ENCODE measurements around the gene SIAH3. TPM values are rescaled to one million over a fixed set of nuclear protein-coding genes. Genes with fewer than 3 reads are reported as not detected.

SIAH3 gene
- total and polyA plus RNA-seq, 10 of the 15 experiments (the other 5 are each of a cell fraction or from before 2014, with no cell fraction given) = not detected

DNA sequence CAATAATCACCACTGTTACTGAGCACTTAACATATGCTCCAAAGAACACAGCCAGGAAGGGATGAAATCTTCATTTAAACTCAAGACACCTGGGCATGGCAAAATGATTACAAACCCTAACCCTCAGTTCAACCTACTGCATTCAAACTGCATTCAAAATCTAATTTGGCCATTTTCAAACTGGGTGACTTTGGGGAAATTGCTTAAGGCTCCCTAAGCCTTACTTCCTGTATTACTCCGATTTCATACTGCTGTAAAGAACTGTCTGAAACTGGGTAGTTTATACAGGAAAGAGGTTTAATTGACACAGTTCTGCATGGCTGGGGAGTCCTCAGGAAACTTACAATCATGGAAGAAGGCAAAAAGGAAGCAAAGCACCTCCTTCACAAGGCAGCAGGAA is 99.0 kb downstream of the SIAH3 start (continued):
- TF ChIP-seq, protein P1, sequence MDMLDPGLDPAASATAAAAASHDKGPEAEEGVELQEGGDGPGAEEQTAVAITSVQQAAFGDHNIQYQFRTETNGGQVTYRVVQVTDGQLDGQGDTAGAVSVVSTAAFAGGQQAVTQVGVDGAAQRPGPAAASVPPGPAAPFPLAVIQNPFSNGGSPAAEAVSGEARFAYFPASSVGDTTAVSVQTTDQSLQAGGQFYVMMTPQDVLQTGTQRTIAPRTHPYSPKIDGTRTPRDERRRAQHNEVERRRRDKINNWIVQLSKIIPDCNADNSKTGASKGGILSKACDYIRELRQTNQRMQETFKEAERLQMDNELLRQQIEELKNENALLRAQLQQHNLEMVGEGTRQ (IDR thresholded peaks at IDR 0.05; ENCODE audit: borderline replicate concordance, low read depth, low read length) = no peak
- no peak for TF ChIP-seq MEF2A (IDR thresholded peaks at IDR 0.05; ENCODE audit: insufficient read depth, low read depth, low read length)

DNA sequence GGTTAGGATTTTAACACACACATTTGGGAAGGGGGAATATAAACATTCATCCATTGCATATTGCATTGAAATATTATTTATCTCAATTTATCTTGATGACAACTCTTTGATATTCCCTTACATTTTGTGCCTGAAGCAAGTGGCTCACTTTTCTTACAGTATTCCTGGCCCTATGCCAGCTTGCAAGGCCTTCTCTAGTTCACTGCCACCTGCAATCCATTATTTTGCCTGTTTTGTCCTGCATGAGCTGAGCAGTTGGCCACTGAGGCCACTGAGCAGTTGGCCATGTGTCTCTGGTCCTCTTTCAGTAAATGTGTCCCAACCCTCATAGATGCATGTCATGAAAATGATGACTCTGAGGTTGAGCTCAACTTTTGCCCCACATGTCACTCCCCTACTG is 99.7 kb downstream of the SIAH3 start:
- no peak overlapping the region for H2AFZ ChIP-seq (ENCODE audit: control insufficient read depth, low read depth, low read length)
- ChIA-PET CTCF (interaction anchor here (1.9 kb wide), 1 partner anchor 18 kb away, joined by 7 read pairs; no protein-coding TSS in a partner anchor), RAD21 (ENCODE audit: unreplicated experiment) (no interaction called here), SMC1A (ENCODE audit: uncharacterized antibody, unreplicated experiment) (no interaction called here), POLR2A (no interaction called here)
- FAIRE-seq (no peak), ATAC-seq (no peak), DNase-seq (ENCODE audit: low read depth, low spot score) (no peak)
- no peaks in the 10 kb centered on the region for H4K20me1 ChIP-seq (ENCODE audit: control insufficient read depth, insufficient read depth)
- no peaks in the 10 kb centered on the region for H3K79me2 ChIP-seq (ENCODE audit: control insufficient read depth, insufficient read depth, low read length)
- no peak overlapping the region for H3K4me2 ChIP-seq (ENCODE audit: control insufficient read depth, insufficient read depth)
- in situ Hi-C loops (cut with MboI) = no loop called here
- H3K9me3 ChIP-seq (replicated peaks; ENCODE audit: control insufficient read depth, insufficient read depth, low read length) = no peaks in the 10 kb centered on the region
- intact Hi-C loops (cut with micrococcal nuclease; ENCODE audit: unreplicated experiment) = no loop called here
- H3K4me1 ChIP-seq (ENCODE audit: control insufficient read depth, insufficient read depth, low read length) = no peaks in the 10 kb centered on the region
- H3K27ac ChIP-seq (ENCODE audit: control insufficient read depth, insufficient read depth) = no peak overlapping the region
- H3K27me3 ChIP-seq (replicated peaks in 1 of 2; ENCODE audit: control insufficient read depth in 2 of 2, insufficient read depth in 2 of 2, low read length in 1 of 2) = no peaks in the 10 kb centered on the region; a peak in 2 of 4 replicates
- H3K9ac ChIP-seq (ENCODE audit: control insufficient read depth, insufficient read depth, low read length) = no peak overlapping the region
- no peaks in the 10 kb centered on the region for H3K36me3 ChIP-seq (ENCODE audit: control insufficient read depth in 2 of 2, insufficient read depth in 2 of 2, low read length in 1 of 2)
- H3K4me3 ChIP-seq = no peak overlapping the region
- BruUV-seq (replicated peaks) = no TSS peak
- no peak for TF ChIP-seq FOXK2 (IDR thresholded peaks at IDR 0.05)
- no peak for TF ChIP-seq NR2C1 (IDR thresholded peaks at IDR 0.05)
- TF ChIP-seq MLLT1 (IDR thresholded peaks at IDR 0.05) = no peak
- TF ChIP-seq RCOR1 (conservative IDR thresholded peaks at IDR 0.05; ENCODE audit: low read depth, low read length) = no peak
- TF ChIP-seq ETV6 (conservative IDR thresholded peaks at IDR 0.05 in 1 of 2, IDR thresholded peaks at IDR 0.05 in 1 of 2; ENCODE audit: borderline replicate concordance in 1 of 2, low read depth in 1 of 2) = no peak
- TF ChIP-seq RAD51 (IDR thresholded peaks at IDR 0.05) = no peak
- TF ChIP-seq CBX5 (IDR thresholded peaks at IDR 0.05; ENCODE audit: low read depth) = no peak
- no peak for TF ChIP-seq HDAC6 (IDR thresholded peaks at IDR 0.05; ENCODE audit: unreplicated experiment)
- no peak for TF ChIP-seq HDAC2 (IDR thresholded peaks at IDR 0.05)
- no peak for TF ChIP-seq TARDBP (IDR thresholded peaks at IDR 0.05; ENCODE audit: borderline replicate concordance)
- TF ChIP-seq IRF4 (IDR thresholded peaks at IDR 0.05; ENCODE audit: low read depth, low read length) = no peak
- TF ChIP-seq ZNF592 (IDR thresholded peaks at IDR 0.05) = no peak
- TF ChIP-seq SMAD1 (IDR thresholded peaks at IDR 0.05; ENCODE audit: low read depth, partially characterized antibody) = no peak
- TF ChIP-seq SRF (IDR thresholded peaks at IDR 0.05; ENCODE audit: low read depth in 2 of 2, low read length in 2 of 2) = no peak
- TF ChIP-seq EGR1 (IDR thresholded peaks at IDR 0.05; ENCODE audit: borderline replicate concordance in 1 of 2, low read depth in 2 of 2, low read length in 2 of 2) = no peak

Data from GM12878 (cell line).